GM20431 (cell line): ENCODE data around the gene SND1.

Experiments
- in situ Hi-C: fragments of 300-500 bp; cut with MseI, MboI; formaldehyde crosslinking; loops from one replicate; pipeline ENCODE4 v1.15.0; 2020; ENCODE audit warnings: low sequenced_read_pairs; ENCODE audit not compliant: unreplicated experiment

Gene SND1

GRCh38 chr7:128069373-128070364 is 417.7 kb downstream of the SND1 start:
- in situ Hi-C loops = no loop called here

DNA sequence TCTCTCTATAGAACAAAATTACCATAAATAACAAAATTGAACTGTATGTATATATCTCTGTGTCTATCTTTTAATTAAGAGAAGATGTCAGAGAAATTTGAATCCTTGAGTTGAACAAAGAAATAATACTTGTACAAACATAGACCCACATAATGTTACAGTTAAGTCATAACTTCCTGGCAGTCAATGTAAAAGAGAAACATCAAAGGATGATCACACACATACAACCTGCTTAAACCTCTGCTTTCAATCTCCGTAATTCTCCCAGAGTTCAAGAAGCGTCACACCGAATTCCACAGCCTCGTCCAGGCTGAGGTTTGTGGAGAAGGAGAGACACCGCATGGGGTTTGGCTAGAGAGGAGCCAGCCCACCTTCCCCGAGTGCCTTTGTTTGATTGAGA is 419.4 kb downstream of the SND1 start:
- in situ Hi-C loops = no loop called here

- in situ Hi-C loops = no loop called here
Observed at GRCh38 chr7:128071801-128072200, 419.8 kb downstream of the SND1 start.

DNA sequence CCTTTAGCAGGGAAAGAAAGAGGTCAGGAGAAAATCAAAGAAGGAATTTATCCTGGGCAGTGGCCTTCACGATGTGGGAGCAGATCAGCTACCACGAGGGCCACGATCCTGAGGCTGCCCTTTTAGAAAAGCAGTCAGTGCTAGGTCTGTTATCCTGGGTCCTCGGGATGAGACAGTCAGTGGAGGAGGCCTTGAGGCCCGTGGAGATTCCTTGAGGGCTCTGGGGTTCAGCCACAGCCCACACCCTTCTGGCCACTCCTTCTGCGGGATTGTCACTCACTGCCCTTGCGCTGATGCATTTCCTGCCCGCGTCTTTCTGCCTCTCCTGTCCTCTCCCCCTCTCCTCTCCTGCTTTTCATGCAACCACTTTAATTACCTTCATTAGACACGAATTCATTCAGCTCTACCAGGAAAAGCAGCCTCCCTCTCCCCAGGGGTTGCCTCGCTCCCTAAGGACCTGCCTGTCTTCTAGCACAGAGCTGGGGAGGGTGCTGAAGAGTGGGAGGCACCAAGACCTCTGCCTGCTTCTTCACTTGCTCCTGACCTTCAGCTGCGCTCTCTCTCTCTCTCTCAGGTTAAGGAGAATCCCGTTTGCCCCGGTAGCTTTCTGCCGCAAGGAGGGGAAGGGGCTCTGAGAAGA is 421.8 kb downstream of the SND1 start:
- in situ Hi-C loops = no loop called here

GRCh38 chr7:128074336-128074735 is 422.3 kb downstream of the SND1 start:
- in situ Hi-C loops = no loop called here

DNA sequence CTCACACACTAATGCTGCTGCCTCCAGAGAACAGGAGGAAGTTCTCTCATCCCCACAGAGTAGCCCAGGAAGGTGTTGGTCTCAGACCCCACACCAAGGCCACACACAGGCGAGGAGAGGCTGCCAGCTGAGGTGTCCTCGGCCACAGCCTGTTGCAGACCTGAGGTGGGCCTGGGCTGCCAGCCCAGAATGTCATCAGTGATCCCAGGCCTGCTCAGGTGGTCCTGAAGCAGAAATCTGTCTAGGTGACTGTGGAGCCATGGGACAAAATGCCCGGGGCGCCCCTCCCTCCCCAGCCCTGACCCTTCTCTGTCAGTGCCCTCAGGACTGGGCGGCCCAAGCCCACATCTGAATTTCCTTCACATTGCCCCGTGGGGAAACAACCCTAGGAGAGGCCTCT is 422.7 kb downstream of the SND1 start:
- in situ Hi-C loops = no loop called here

GRCh38 chr7:128075242-128076095 is 423.5 kb downstream of the SND1 start:
- in situ Hi-C loops = no loop called here

GRCh38 chr7:128076196-128076795 is 424.3 kb downstream of the SND1 start:
- in situ Hi-C loops = no loop called here

DNA sequence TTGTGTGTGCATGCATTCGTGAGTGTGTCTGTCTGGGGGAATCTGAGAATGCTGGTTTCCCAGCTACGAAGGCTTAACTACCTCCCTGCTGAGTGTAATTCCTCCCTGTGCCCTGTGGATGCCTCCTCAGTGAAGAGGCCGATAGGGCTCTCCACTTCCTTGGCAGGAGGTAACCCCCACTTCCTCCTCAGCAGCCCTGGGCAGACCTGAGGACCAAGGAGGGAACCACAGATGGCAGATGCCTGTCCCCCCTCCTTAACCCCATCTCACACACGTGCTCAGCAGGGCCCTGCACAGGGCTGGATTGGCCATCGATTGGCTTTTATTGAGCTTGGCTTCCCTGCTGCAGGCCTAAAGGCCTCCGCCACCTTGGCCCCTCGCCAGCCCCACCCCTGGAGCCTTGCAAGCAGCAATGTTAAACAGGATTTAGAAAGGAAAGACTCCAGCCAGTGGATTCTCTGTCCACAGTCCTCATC is 424.8 kb downstream of the SND1 start:
- in situ Hi-C loops = no loop called here

GRCh38 chr7:128078309-128078708 is 426.3 kb downstream of the SND1 start:
- in situ Hi-C loops = no loop called here

DNA sequence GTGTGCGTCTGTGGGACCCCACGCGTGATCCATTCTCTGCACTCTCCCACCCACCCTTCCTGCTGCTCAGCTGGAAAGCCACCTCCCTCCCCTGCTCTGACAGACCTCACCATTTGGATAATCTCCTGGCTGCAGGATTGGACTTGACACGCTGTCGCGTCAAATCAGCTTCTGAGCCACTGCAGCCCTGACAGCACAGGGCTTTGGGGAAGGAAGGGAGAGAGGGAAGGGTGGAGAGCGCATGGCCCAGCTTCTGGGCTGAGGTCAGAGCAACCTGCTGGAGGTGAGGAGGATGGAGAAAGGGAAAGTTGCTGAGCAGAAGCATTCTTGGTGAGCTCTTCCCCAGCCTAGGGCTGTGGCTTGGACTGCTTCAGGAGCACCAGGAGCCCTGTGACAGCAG is 428.2 kb downstream of the SND1 start:
- in situ Hi-C loops = no loop called here

GRCh38 chr7:128081351-128081750 is 429.4 kb downstream of the SND1 start:
- in situ Hi-C loops = no loop called here

DNA sequence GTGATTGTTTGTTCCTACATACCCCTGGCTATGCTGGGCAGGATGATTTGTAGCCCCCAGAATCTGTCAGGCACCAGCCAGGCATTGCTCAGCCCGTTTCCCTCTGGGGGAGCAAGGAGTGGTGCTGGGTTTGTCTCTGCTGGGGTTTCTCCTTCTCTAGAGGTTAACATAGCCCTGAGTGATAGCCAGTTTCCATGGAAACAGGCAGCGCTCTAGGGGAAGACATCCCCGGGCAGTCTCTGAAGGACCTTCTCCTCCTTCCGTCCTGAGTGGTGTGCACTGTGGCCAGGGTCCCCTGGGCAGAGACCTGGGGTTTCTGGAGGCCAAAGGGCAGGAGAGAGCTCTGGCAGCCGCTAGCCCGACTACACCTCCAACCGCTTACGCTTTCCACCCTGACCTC is 429.8 kb downstream of the SND1 start:
- in situ Hi-C loops = no loop called here

GRCh38 chr7:128082431-128082830 is 430.4 kb downstream of the SND1 start:
- in situ Hi-C loops = no loop called here

- in situ Hi-C loops = no loop called here
Observed at GRCh38 chr7:128084896-128085608, 433.1 kb downstream of the SND1 start.

DNA sequence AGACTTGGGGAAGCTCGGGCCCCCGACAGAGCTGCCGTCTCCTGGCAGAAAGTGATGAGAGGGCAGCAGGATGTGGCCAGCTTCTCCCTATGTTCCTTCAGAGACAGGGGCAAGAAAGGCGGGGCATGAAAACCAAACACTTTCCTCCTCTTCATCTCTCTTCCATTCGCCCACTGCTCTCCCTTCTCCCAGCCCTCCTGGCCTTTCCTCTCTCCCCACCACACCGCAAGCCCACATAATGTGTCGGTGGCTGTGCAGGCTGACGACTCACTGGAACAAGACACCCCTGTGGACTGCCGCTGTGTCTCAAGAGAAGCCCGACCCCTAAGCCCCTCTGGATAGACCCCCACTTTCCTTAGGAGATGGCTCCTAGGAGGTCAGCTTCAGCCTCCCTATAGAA is 438.5 kb downstream of the SND1 start:
- in situ Hi-C loops = no loop called here

DNA sequence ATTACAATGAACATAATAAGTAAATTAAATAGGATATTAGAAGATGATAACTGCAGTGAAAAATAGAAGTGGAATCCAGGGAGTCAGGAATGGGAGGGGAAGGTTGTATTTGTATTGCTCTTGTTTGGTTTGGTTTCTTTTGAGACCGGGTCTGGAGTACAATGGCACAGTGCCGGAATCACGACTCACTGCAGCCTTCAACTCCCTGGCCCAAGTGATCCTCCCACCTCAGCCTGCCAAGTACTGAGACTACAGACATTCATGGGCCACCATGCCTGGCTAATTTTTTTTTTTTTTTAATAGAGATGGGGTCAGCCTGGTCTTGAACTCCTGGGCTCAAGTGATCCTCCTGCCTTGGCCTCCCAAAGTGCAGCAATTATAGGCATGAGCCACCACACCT is 439.1 kb downstream of the SND1 start:
- in situ Hi-C loops = no loop called here

GRCh38 chr7:128092221-128092620 is 440.2 kb downstream of the SND1 start:
- in situ Hi-C loops = no loop called here
